Gastrocnemius medialis (tissue), 4 donors: Measurements from ENCODE around the gene CEBPA.

ENCODE experiments used
- CTCF ChIP-seq, 5 experiments: fragments of 450-650 bp in 3 of 5; fragments of 200-600 bp in 2 of 5; sonication (generic) in 2 of 5; IDR thresholded peaks in 4 of 5; conservative IDR thresholded peaks in 1 of 5; 1 replicate in 4 of 5; 2 replicates in 1 of 5; pipeline ENCODE4 v1.5.1; 2016 to 2019; ENCODE audit warnings: antibody characterized with exemption in 5 of 5, mild to moderate bottlenecking in 3 of 5, moderate library complexity in 3 of 5
- POLR2A ChIP-seq, 2 donors: fragments of 450-650 bp; IDR thresholded peaks; one replicate each; pipeline ENCODE4 v1.6.1; 2017; ENCODE audit warnings: antibody characterized with exemption in 2 of 2, mild to moderate bottlenecking in 2 of 2, moderate library complexity in 2 of 2

- TF ChIP-seq CTCF (IDR thresholded peaks at IDR 0.05 in 4 of 5, conservative IDR thresholded peaks at IDR 0.05 in 1 of 5) (no peak), POLR2A (IDR thresholded peaks at IDR 0.05) (no peak)
These were observed 40.7 kb downstream of the CEBPA start for GRCh38 chr19:33261511-33262189.
